AG09309 (cell line): Measurements from ENCODE around the gene MTPN.
A peak's percentile ranks its signal among the peaks of the same experiment; 100 is the strongest.

ENCODE experiments used
- DNase-seq: peaks from one replicate; pipeline ENCODE4 v3.0.0-alpha.2; 2010; ENCODE audit warnings: low read depth
- H3K4me3 ChIP-seq: 2 replicates; pipeline ENCODE4 v1.5.1; 2011; ENCODE audit warnings: mild to moderate bottlenecking, low read depth, low read length, moderate library complexity; ENCODE audit not compliant: control insufficient read depth
- CTCF ChIP-seq: IDR thresholded peaks from 2 replicates; pipeline ENCODE4 v1.5.1; 2011; ENCODE audit warnings: mild to moderate bottlenecking, low read depth, low read length, inconsistent platforms; ENCODE audit not compliant: insufficient read depth, control insufficient read depth; ENCODE audit errors: missing control alignments

Gene MTPN

GRCh38 chr7:136015638-136016037, 38.5 kb upstream of the MTPN start:
- no peak for TF ChIP-seq CTCF
- no peak overlapping the region for H3K4me3 ChIP-seq
- DNase-seq: no peak

GRCh38 chr7:136014659-136015058, 37.5 kb upstream of the MTPN start:
- TF ChIP-seq CTCF: no peak
- H3K4me3 ChIP-seq: no peak overlapping the region
- no peak for DNase-seq

- TF ChIP-seq CTCF: no peak
- no peak overlapping the region for H3K4me3 ChIP-seq
- DNase-seq: no peak
Observed at GRCh38 chr7:136012238-136012637, 35.1 kb upstream of the MTPN start.

GRCh38 chr7:136009488-136010079, 32.4 kb upstream of the MTPN start:
- no peak for DNase-seq
- no peak overlapping the region for H3K4me3 ChIP-seq
- peak; percentile 53 for TF ChIP-seq CTCF

GRCh38 chr7:136006208-136006607, 29.0 kb upstream of the MTPN start:
- TF ChIP-seq CTCF: no peak
- no peak overlapping the region for H3K4me3 ChIP-seq
- DNase-seq: no peak

- no peak overlapping the region for H3K4me3 ChIP-seq
- no peak for TF ChIP-seq CTCF
- DNase-seq: no peak
Observed at GRCh38 chr7:136004083-136004482, 26.9 kb upstream of the MTPN start.

- no peak overlapping the region for H3K4me3 ChIP-seq
- DNase-seq: no peak
- TF ChIP-seq CTCF: no peak
Observed at GRCh38 chr7:136002802-136003201, 25.6 kb upstream of the MTPN start.
